Activated CD4-positive, alpha-beta T cell treated with anti-CD3 and anti-CD28 coated beads, Interleukin-2, amount 50 U/mL, for 48 hours (primary cell): Measurements from ENCODE around the gene NOL3.
A peak's percentile ranks its signal among the peaks of the same experiment; 100 is the strongest.

ENCODE experiments used
- DNase-seq, 2 experiments: peaks; one replicate each; pipeline ENCODE4 v3.0.0-alpha.2; 2020

The NOL3 gene

DNA sequence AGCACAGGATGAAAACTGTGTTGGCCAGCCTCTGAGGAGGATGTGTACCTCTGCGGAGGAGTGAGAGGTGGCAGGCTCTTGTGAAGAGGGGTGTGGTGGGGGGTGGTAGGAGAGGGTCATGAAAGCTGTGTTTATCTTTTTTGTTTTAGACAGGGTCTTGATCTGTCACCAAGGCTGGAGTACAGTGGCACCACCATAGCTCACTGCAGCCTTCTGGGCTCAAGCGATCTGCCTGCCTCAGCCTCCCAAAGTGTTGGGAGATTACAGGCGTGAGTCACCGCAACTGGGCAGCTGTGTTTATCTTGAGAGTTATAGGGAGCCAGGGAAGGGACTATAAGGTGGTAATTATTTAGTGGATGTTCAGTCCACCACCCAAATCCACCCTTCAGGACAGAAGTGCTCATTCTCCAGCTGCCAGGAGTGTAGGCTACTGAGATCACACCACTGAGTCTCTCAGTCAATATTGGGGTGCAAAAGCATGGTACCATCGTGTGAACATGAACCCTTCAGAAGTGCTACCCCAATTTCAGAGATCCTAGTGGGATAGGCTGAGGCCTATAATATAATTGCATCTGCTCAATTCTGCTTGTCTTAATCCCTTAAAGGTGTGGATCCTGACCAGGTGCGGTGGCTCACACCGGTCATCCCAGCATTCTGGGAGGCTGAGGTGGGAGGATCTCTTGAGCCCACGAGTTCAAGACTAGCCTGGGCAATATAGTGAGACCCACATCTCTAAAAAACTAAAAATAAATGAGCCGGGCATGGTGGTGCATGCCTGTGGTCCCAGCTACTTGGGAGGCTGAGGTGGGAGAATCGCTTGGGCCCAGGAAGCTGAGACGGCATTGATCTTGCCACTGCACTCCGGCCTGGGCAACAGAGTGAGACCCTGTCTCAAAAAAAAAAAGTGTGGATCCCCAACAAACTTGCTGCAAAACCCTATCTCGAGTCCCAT, 20.4 kb downstream of the NOL3 start:
- DNase-seq = no peak

DNA sequence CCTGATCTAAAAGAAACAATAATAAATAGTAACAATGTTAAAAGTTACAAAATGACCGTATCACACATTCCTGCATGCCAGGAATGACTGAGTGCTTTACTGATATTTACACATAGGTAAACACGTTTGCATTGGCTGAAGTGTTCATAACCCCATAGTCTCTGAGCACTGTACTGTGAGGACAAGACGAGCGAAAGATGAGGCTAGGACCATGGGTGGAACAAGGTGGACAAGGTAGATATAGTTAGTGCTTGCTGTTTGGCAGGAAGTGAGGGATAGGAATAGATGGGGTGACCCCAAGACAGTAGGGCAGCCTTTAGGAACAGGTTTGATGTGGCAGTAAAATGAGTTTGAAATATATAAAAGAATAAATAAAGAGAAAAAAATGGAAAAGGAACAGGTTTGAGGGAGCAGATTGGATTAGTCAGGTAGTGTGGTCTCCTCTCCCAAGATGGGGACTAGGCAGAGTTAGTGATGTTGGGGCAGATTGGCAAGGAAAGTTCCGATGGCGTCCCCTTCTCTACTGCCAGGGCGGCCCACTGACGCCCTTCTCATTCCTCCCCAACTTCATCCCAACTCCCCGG, 21.2 kb downstream of the NOL3 start:
- DNase-seq = no peak

DNA sequence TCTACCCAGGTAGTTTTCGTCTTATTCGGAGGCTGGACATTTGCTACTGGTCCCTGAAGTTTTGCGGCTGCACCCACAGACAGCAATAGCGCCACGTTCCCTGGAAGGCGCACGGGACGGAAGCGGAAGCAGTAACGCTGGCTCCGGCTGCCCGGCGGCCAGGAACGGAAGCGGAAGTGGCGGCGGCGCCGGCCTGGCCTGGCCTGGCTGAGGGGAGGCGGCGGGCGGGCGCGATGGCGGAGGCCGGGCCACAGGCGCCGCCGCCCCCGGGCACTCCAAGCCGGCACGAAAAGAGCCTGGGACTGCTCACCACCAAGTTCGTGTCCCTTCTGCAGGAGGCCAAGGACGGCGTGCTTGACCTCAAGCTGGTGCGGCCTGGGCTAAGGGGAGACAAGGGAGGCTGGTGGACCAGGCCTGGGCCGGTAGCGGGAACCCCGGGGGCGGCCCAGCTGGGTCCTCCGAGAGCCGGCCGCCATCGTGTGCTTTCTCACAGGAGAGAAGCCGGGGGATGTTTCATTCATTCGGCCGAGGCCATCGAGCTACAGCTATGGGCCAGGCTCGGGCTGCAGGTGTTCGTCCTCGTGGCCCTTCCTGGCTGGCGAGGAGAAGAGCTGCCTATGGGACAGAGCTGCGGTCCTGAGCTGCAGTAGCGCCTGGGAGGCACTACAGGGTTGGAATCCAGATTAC, 21.8 kb downstream of the NOL3 start, which contains the start of gene E2F4:
Gene E2F4 (plus strand): TSS at position 161 of the 687 bp plus-strand sequence. CDS start 73 bp downstream, at position 234.
- peak; percentile 89 to 91 for DNase-seq

DNA sequence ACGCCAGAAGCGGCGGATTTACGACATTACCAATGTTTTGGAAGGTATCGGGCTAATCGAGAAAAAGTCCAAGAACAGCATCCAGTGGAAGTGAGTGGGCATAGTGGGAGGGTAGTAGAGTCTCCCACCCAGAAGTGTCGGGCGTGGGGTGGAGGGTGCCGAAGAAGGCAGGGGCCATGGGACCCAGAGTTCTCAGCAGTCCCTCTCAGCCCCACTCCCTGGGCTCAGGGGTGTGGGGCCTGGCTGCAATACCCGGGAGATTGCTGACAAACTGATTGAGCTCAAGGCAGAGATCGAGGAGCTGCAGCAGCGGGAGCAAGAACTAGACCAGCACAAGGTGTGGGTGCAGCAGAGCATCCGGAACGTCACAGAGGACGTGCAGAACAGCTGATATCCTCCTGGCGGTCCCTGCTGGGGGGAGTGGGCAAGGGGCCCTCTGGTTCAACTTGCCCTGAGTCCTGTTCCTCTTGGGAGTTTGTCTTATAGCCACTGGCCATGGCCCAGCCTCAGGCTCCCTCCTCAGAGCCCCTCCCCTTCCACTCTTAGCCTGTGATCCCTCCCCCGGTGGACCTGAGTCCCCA, 22.5 kb downstream of the NOL3 start:
- DNase-seq = no peak

DNA sequence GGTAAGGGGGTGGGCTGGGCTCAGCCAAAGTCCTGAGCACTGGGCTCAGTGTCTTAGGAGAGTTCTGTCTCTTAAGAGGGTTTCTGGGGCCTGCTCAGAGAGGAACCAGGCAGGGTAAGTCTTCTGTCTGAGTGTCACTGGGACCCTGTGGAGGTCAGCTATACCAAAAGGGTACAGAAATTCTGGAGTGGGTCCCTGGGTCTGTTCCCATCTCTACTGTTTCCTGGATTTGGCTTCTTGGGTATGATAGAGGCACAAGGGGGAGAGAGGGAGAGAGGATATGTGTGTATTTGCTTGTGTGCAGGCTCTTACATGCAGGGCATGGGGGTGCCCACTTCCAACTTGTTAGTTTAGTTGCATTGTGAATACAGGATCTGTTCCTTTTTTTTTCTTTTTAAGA, 23.2 kb downstream of the NOL3 start:
- DNase-seq = no peak

DNA sequence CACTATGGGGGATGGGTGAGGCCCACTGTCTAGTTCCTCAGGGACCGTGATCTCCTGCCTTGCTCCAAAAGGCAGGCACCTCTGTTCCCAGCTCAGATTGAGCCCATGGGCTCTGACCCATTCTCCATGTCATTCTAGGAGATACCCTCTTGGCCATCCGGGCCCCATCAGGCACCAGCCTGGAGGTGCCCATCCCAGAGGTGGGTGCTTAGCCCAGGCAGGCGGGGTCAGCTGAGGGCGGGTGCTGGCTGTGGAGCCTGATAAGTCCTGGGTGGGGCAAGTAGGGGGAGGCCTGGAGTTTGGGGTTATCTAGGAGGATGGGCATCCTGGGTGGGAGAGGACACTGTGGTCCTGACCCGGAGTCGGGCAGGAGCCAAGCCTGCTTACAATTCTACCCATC, 23.9 kb downstream of the NOL3 start:
- DNase-seq = no peak

DNA sequence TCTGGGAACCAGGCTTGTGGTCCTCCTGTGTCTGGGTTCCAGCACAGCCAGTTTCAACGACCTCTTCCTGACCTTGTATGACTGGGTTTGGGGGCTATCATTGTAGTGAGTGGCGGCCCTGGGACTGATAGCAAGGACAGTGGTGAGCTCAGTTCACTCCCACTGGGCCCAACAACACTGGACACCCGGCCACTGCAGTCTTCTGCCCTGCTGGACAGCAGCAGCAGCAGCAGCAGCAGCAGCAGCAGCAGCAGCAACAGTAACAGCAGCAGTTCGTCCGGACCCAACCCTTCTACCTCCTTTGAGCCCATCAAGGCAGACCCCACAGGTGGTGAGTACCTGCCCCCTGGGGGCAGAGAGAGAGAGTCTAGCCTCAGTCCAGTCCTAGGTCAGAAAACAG, 25.3 kb downstream of the NOL3 start:
- DNase-seq = no peak

DNA sequence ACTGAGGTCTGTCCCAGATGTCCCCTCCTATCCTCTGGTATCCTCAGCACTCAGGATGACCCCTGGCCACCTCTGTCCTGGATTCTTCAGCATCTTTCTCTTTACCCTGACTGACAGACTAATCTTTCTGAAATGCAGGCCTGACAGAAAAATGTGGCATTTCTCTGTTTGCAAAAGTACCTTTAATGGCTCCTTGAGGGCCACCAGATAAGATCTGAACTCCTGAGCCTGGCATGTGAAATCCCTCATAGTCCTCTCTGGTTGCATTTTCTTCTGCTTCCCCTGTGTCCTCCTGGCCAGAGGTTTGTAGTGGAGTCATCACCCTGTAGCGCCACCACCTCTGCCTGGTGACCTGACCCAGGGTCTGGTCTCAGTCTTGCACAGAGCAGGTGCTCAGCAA, 26.5 kb downstream of the NOL3 start:
- DNase-seq = no peak

DNA sequence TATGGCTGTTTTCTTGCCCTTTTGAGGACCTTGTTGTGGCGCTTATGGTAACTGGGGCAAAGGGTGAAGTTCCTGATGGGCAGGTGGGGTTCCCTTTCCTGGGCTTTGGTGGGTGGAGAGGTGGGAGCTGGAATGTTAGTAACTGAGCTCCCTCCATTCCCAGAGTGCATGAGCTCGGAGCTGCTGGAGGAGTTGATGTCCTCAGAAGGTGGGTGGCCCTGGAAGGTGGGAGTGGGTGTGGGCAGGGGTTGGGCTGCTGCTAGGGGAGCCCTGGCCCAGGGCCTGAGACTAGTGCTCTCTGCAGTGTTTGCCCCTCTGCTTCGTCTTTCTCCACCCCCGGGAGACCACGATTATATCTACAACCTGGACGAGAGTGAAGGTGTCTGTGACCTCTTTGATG, 27.4 kb downstream of the NOL3 start:
- DNase-seq = no peak

DNA sequence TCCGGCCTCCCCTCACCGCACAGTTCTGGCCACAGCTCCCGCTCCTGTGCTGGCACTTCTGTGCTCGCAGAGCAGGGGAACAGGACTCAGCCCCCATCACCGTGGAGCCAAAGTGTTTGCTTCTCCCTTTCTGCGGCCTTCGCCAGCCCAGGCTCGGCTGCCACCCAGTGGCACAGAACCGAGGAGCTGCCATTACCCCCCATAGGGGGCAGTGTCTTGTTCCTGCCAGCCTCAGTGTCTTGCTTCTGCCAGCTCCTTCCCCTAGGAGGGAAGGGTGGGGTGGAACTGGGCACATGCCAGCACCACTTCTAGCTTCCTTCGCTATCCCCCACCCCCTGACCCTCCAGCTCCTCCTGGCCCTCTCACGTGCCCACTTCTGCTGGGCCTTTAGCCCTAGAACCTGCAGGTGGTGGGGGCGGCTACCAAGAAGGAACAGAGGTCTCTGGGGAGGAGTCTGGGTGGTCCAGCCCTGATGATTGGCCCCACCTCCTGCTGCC, 27.9 kb downstream of the NOL3 start:
- DNase-seq = peak in 1 of 2 experiments; percentile 39

DNA sequence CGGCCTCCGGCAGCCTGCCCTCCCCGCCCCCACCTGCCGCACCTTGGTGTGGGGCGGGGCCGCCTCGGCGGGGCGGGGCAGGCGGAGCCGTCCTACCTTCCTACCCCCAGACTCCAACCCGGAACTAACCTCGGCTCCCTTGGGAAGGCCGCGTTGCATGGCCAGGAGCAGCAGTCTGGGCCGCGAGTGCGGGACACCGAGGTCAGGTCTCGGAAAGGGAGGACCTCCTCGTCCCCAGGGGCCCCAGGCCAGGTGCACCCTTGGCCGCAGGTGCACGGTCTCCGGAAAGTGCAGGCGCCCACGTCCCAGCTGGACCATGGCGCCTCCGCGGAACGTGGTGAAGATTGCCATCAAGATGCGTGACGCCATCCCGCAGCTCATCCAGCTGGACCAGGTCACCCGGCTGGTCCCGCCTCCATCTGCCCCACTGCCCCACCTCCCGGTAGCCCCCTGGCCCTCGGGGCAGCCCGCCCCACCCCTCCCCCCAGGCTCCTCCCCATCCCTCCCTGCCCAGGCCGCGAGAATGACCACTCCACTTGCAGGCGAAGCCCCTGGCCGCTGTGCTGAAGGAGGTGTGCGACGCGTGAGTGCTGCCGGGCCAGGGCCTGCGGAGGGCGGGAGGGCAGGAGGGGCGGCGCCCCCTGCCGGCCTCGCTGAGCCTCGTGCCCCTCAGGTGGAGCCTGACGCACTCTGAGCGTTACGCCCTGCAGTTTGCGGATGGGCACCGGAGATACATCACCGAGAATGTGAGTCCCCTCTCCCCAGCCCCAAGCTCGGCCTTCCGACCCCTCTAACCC, 28.9 kb downstream of the NOL3 start, which contains the start of gene ELMO3:
Gene ELMO3 (plus strand): TSS at position 121 of the 797 bp plus-strand sequence. CDS start 196 bp downstream, at position 317.
- DNase-seq = no peak

DNA sequence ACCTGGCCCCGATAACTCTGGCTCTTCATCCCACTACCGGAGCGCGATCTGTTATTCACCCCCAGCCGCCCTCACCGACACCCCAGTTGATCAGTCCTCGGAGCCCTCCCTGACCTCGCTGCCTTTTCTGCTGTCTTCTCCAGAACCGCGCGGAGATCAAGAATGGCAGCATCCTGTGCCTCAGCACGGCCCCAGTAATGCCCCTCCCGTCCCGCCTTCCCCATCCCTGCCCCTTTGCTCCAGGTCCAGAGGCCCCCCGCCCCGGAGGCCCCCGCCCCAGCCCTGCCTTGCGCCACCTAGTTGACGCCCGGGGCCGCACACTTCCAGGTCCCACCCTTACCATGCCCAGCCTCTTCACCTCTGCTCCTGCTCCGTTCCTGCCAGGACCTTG, 29.5 kb downstream of the NOL3 start:
- no peak for DNase-seq

DNA sequence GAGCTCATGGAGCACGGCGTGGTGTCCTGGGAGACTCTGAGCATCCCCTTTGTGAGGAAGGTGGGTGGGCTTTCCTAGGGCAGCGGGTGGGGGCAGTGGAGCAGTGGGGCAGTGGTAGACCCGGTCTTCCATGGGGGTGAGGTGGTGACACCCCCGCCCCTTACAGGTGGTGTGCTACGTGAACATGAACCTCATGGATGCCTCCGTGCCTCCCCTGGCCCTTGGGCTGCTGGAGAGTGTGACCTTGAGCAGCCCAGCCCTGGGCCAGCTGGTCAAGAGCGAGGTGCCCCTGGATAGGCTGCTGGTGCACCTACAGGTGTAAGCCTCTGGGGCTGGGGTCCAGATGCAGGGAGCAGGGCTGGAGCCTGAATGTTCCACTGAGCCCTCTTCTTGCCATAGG, 30.2 kb downstream of the NOL3 start:
- no peak for DNase-seq

DNA sequence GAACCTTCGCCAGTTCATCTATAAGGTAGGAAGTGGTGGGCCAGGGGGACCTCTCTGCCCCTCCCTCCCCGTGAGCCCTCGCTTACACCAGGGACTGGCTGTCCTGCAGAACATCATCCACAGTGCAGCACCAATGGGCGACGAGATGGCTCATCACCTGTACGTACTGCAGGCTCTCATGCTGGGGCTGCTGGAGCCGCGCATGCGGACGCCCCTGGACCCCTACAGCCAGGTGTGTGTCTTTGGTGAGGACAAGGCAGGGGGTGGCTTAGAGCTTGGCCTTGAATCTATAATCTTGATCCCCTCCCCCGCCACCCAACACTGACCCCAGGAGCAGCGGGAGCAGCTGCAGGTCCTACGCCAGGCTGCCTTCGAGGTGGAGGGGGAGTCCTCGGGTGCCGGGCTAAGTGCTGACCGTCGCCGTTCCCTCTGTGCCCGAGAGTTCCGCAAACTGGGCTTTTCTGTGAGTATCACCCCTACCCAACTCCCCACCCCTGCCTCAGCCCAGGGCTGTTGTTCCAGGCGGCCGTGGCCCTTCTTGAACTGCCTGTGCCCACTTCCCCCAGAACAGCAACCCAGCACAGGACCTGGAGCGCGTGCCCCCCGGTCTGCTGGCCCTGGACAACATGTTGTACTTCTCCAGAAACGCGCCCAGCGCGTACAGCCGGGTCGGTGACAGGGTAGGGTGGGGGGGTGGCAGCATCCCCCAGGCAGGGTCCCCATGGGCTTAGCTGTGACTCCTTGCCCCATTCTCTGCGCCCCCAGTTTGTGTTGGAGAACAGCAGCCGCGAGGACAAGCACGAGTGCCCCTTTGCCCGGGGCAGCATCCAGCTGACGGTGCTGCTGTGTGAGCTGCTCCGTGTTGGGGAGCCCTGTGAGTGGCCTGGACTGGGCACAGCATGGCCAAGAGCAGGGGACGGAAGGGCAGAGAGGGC, 31.3 kb downstream of the NOL3 start:
- no peak for DNase-seq

DNA sequence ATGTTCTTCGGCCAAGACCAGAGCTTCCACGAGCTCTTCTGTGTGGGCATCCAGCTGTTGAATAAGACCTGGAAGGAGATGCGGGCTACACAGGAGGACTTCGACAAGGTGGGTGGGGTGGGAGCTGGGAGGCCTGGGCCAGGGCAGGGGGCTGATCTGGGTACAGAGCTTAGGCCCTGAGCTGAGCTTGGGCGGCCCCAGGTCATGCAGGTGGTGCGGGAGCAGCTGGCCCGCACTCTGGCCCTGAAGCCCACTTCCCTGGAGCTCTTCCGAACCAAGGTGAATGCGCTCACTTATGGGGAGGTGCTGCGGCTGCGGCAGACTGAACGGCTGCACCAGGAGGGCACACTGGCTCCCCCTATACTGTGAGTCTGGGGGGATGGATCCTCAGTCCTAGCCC, 32.1 kb downstream of the NOL3 start:
- DNase-seq = no peak

DNA sequence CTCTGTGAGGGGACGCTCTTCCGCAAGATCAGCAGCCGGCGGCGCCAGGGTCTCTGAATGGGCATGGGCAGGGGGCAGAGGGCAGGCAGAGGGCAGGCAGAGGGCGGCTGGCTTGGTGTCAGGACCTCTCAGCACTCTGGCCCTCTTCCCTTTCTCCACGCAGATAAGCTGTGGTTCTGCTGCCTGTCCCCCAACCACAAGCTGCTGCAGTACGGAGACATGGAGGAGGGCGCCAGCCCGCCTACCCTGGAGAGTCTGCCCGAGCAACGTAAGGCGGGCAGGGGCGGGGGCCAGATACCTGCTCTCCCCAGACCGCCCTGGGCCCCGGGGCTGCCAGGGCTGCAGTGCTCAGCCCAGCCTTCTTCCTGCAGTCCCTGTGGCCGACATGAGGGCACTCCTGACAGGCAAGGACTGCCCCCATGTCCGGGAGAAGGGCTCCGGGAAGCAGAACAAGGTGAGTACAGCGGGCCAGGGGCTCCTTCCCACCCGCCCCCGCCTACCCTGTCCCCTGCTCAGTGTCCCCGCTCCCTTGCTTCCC, 32.7 kb downstream of the NOL3 start:
- no peak for DNase-seq

DNA sequence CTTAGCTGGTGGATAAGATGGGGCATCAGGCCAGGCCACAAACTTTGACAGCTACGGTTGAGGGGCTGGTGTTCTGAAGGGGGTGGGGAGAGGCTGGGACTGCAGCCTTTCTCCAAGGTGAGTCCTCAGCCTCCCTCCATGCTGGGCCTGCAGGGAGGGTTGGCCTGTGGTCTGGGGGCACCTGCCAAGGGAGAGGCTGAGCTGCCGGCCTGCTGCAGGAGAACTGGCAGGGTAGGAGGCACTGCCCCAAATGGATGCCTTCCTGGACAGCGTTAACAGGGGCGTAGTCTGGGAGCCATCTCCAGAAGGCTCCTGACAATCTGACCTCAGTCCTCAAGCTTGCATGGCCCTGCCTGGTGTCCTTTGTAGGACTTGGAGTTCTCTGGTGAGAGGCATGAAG, 33.7 kb downstream of the NOL3 start:
- no peak for DNase-seq

DNA sequence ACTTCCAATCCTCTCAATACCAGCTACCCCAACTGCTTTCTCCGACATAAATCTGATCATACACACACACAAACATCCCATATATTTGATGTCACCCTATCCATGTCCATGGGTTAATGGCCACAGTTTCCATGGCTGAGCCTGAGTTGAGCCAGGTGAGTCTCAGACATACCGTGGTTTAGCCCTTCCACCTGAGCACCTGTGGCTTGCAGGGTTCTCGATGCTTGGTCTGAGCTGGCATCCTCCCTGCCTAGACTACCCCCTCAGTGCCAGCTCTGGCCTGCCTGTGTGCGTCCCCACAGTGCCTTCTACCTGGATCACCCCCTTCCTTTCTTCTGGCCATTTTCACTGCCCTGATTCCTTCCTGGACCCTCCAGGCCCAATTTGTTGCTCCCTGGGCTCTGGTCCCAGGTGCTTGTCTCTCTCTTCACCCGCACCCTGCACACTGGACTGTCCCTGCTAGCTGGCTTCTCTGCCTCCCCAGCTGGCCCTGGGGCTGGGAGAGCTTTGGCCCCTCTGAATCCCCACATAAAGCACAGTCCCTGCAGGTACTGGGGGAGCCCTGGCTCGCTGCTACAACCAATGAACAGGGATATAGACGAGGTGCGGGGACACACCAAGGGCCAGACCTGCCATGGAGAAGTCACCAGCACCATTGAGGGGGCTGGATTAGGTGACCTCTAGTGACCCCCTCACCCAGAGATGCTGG, 35.9 kb downstream of the NOL3 start:
- DNase-seq = no peak

DNA sequence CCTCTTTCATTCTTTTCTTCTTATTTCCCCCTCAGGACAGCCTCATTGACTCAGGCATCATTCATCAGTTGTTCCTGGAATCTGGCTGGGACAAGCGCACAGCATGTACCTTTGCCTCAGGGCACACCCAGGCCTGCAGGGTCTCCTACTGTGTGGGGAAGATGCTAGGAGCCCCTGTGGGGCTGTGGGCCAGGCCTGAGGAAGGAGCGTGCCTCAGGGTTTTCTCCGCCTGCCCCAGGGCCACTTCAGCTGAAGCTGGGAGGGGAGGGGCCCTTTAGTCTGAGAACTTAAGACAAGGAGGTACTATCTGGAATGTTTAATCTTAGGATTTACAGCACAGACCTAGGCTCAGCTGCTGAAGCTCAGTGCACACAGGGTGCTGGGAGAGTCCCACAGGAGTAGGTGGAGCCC, 36.5 kb downstream of the NOL3 start:
- DNase-seq = no peak
